GM21737 (cell line): ENCODE data around the gene KLHL7.
"Not testable (repeated sequence)": the region's sequence is repeated elsewhere in the genome, so short reads cannot be mapped to it uniquely, and the experiment has no call there.

Source experiments
- ATAC-seq: cut with Tn5 transposase; IDR thresholded peaks from one replicate; pipeline ENCODE4 v1.9.1; 2021; ENCODE audit warnings: mild to moderate bottlenecking, moderate library complexity; ENCODE audit not compliant: unreplicated experiment

The KLHL7 gene

GRCh38 chr7:23107781-23108180 lies 2.2 kb downstream of the KLHL7 start:
- ATAC-seq, result no peak

DNA sequence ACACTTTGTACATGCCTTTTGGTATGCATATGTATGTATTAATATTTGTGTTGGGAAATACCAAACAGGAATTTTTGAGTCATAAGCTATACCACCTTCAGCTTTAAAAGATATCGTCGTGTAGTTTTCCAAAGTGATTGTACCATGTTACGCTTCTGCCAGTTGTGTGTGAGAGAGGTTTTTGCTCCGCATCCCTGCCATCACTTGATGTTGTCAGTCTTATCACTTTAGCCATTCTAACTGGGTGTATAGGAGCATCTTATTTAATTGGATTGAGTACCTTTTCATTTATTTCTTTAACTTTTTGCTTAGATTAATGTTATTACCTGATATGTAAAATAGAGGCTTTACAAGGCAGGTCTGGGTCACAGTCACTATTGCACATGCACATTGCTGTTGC lies 3.4 kb downstream of the KLHL7 start:
- no peak for ATAC-seq

DNA sequence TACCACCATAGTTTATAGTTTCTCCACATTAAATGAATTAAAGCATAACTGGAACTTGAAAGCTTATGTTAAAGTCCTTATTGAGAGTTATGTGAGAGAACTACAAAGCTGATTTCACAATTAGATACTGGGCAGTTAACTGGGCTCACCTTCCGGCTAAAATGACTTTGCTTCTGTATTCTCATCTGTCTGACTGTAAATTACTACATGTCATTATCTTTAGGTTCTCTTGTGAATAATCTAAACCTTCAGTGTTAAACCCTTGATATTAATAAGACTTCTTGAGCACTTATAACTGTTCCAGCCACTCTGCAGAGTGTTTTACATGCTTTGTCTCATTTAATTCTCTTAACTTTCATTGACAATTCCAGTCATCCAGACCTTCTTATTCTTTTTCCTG lies 3.9 kb downstream of the KLHL7 start:
- no peak for ATAC-seq

- ATAC-seq, result no peak
These were observed 9.3 kb downstream of the KLHL7 start for GRCh38 chr7:23114896-23115295.

DNA sequence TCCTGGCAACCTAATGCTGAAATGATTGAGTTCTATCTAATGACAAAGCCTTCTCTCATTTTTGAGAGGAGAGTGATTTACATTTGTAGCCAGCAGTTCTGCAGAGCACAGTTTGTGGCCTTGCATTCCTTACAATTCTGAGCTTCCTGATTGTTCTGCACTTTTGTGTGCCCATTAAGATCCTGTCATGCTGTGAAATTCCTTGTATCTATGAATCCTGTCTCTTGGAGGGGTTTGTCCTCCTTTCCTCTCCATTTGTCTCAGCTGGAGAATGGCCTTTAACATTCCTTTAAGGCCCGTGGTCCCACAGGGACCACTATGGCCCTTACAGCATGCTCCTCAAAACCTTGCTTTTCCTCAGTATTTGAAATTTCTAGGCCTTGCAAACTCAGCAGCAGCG lies 10.4 kb downstream of the KLHL7 start:
- no peak for ATAC-seq

- no peak for ATAC-seq
These were observed 12.3 kb downstream of the KLHL7 start for GRCh38 chr7:23117841-23118240.

- ATAC-seq, result no peak
These were observed 14.5 kb downstream of the KLHL7 start for GRCh38 chr7:23120106-23120505.

DNA sequence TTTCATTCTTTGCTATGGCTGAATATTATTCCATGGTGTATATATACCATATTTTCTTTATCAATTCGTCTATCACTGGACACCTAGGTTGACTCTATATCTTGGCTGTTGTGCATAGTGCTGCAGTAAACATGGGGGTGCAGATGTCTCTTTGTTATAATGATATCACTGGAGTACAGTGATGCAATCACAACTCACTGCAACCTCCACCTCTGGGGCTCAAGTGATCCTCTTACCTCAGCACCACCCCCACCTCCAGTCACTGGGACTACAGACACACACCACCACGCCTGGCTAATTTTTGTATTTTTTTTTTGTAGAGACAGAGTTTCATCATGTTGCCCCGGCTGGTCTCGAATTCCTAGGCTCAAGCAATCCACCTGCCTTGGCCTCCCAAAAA lies 15.6 kb downstream of the KLHL7 start:
- no peak for ATAC-seq

DNA sequence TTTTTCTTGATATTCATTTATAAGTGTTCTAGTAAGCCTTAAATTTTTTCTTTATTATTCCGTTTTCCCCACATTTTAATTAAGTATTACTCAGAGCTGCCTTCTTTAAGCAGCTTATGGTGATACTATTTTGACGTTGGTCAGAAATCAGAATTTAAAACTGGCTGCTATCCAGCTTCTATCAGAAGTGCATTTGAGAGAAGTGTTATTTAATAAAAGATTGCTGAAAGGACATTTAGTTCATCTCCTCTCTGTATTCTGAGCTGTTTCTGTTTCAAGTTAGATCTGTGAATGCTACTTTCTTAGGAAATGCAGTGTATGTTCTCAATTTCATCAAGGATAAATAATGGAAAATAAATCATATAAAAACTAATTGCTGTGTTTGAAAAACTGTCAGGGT lies 17.4 kb downstream of the KLHL7 start:
- ATAC-seq, result no peak

DNA sequence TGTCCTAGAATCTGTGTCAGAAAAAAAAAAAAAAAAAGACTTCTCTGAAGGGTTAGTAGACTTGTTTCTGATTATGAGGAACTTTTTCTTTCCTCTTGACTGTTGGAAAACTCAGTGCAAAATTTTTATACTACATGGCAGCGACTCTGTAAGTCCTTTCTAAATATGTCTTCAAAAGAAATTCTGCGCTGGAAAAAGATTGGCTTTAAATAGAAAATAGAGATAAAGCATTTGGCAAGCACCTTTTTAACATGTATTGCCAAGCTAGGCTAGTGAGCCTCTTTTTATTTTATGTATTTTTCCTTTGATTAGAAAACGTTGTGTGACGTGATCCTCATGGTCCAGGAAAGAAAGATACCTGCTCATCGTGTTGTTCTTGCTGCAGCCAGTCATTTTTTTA lies 17.9 kb downstream of the KLHL7 start:
- no peak for ATAC-seq

DNA sequence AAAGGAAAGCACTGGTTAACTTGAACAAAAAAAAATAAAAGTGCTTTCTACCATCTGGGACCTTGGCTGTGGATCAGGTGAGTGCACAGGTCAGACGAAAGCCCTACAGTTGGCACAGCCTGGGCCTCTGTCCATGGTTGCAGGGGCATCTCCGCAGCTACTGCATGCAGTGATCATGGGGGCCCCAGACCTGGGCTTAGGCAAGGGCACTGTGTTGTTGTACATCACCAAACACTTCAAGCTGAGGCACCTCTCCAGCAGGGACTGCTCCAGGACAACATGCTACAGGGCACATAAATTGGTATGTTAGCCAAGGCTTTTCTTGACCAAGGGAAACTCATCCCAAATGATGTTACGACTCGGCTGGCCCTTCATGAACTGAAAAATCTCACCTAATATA lies 23.5 kb downstream of the KLHL7 start:
- no peak for ATAC-seq

GRCh38 chr7:23131799-23132198 lies 26.2 kb downstream of the KLHL7 start:
- ATAC-seq, result not testable (repeated sequence)

- ATAC-seq, result no peak
These were observed 28.2 kb downstream of the KLHL7 start for GRCh38 chr7:23133797-23134196.

- no peak for ATAC-seq
These were observed 30.2 kb downstream of the KLHL7 start for GRCh38 chr7:23135755-23136154.

- ATAC-seq, result no peak
These were observed 30.6 kb downstream of the KLHL7 start for GRCh38 chr7:23136216-23136615.

- no peak for ATAC-seq
These were observed 52.1 kb downstream of the KLHL7 start for GRCh38 chr7:23157679-23158078.

GRCh38 chr7:23158546-23158945 lies 53.0 kb downstream of the KLHL7 start:
- ATAC-seq, result no peak

DNA sequence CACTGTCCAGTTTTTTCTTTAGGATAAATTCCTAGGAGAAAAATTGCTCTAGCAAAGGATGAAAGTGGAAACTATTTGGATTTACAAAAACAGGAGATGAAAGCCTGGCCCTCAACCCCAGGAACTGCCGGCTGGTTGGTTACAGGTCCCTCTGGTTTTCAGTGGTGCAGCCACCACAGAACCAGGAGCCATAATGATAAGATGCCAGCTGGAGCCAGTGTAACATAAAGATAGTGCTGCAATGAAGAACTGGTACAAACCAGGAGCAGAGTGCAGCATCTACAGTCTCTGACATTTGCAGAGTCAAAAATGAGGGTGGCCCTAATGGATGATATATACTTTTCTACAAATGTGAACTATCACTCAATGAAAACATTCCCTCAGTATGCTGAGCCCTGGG lies 55.9 kb downstream of the KLHL7 start:
- ATAC-seq, result no peak

DNA sequence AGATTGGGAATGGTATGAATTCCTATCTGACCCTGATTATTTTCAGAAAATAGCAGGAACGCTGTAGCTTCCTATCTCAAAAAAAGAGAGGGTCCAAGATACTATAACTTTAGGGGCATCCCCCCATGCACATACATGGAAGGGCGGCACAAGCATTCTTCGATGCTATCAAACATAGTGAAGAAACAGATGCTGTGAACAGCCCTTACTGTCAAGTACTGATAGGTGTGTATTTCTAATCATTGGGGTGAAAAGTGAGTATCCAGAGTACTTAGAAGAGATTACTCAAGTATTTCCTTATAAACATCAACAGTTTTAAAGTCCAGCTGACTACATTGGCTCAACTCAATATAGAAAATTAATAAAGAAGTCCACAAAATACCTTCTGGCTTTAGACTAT lies 59.3 kb downstream of the KLHL7 start:
- ATAC-seq, result no peak

DNA sequence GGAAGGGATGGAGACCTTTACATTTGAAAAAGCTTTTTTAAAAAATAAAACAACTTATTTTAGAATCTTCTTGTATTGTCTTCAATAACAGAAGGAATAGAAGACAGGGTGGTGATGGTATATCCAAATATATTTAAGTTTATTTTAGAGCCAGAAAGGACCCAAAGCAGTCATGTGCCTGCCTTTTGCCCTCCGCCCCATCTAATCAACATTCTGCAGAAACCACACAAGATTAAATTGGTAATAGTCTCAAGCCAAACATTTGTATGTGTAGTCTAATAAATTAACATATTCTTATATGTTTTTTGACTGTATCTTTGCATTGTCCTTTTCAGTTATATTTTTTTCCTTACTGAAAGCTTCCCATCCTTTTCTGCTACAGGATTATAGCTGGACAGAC lies 59.7 kb downstream of the KLHL7 start:
- no peak for ATAC-seq

DNA sequence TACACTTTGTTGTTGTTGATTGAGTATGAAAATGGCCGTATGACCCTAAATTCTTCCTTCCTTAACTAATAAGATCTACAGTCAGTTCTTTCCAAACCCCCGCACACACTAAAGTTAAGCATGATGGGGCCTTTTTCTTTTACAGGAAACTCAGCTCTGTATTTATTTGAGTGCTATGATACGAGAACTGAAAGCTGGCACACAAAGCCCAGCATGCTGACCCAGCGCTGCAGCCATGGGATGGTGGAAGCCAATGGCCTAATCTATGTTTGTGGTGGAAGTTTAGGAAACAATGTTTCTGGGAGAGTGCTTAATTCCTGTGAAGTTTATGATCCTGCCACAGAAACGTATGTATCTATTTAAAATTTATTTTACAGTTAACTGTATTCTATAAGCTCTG lies 62.1 kb downstream of the KLHL7 start:
- ATAC-seq, result no peak

GRCh38 chr7:23168111-23168885 lies 62.7 kb downstream of the KLHL7 start:
- ATAC-seq, result no peak

DNA sequence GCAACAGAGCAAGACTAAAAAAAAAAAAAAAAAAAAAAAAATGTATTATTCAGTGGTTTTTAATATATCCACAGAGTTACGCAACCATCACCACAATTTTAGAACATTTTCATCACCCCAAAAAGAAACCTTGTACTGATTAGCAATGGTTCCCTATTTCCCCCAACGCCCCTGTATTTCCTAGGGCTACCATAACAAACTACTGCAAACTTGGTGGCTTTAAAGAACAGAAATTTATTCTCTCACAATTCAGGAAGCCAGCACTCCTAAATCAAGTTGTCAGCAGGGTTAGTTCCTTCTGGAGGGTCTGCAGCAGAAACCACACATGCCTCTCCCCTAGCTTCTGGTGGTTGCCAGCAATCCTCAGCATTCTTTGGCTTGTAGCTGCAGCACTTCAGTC lies 70.4 kb downstream of the KLHL7 start:
- no peak for ATAC-seq
